Measurements from ENCODE around the gene EIF1AD. TPM values are rescaled to one million over a fixed set of nuclear protein-coding genes. Genes with fewer than 3 reads are reported as not detected.

Gene EIF1AD
- total and polyA plus RNA-seq, 9 of the 15 experiments (the other 6 are each of a cell fraction or from before 2014, with no cell fraction given) = 50.1 to 98.8 (median 58.7) TPM

GRCh38 chr11:66002648-66003225 is 780 bp upstream of the EIF1AD start:
- POLR2A ChIA-PET = interaction anchor here (0.6 to 1.5 kb wide), 10 partner anchors 11 to 291 kb away, joined by 3 to 9 read pairs (median 3); partner anchors contain the start of genes CCDC85B and KAT5
- Histone ChIP-seq H3K4me1 (replicated peaks in 1 of 2; ENCODE audit: control insufficient read depth in 2 of 2, insufficient read depth in 2 of 2, low read length in 2 of 2) (peaks cover 26 to 28% of the 10 kb centered on the region in 2 experiments; a peak in 4 of 5 replicates), H3K9me3 (replicated peaks; ENCODE audit: control insufficient read depth, insufficient read depth, low read depth, low read length) (no peaks in the 10 kb centered on the region), H3K4me3 (peak overlapping the region; percentile 95), H3K27me3 (ENCODE audit: control insufficient read depth in 2 of 2, insufficient read depth in 2 of 2, low read length in 2 of 2) (no peaks in the 10 kb centered on the region), H3K4me2 (ENCODE audit: insufficient read depth, low read length) (peak overlapping the region; percentile 100), H3K9me1 (ENCODE audit: control insufficient read depth, insufficient read depth, low read length) (no peaks in the 10 kb centered on the region), H2AFZ (ENCODE audit: low read depth, low read length) (peak overlapping the region; percentile 99), H3K27ac (ENCODE audit: extremely low read depth, low read depth, low read length) (peak overlapping the region; percentile 99), H4K20me1 (replicated peaks; ENCODE audit: control insufficient read depth, insufficient read depth, low read length) (peaks cover 3% of the 10 kb centered on the region; the same call in 1 of the 2 replicates), H3K79me2 (ENCODE audit: control insufficient read depth, insufficient read depth, low read length) (peaks cover 47% of the 10 kb centered on the region), H3K36me3 (ENCODE audit: control insufficient read depth, insufficient read depth, low read length) (peaks cover 56% of the 10 kb centered on the region), H3K9ac (ENCODE audit: insufficient read depth in 1 of 2, low read depth in 2 of 2, low read length in 2 of 2) (peak overlapping the region; percentile 98)
- peak in 3 of 4 experiments; percentile 84 to 93 (median 93) for DNase-seq (ENCODE audit: extremely low read depth in 1 of 4, low spot score in 3 of 4)
- BruUV-seq (replicated peaks) = no TSS peak
- WGBS (ENCODE audit: insufficient coverage, low coverage, missing lambda C conversion rate) = 0% methylated on average over 11 of the region's 40 CpGs
- intact Hi-C loops (cut with micrococcal nuclease) = loop anchor here (2.0 to 5.0 kb wide), 2 partner anchors 42 to 65 kb away; partner anchors contain the start of gene SART1
- ATAC-seq = peak; percentile 82
- no peak for FAIRE-seq
- in situ Hi-C loops (cut with MboI) = no loop called here
- CTCF ChIA-PET (ENCODE audit: low intra/inter-chr PET ratio) = interaction anchor here (0.7 kb wide), 1 partner anchor 464 kb away, joined by 3 read pairs; no protein-coding TSS in a partner anchor
- no peak for TF ChIP-seq BCL6 (CRISPR knock-in tag; IDR thresholded peaks at IDR 0.05)
- TF ChIP-seq ZBTB9 (CRISPR knock-in tag; IDR thresholded peaks at IDR 0.05) = no peak
- TF ChIP-seq FOXO4 (CRISPR knock-in tag; IDR thresholded peaks at IDR 0.05) = 0 out of 2 replicates have a peak, but pooled peaks have one; percentile 17
- TF ChIP-seq SAP30 (IDR thresholded peaks at IDR 0.05; ENCODE audit: borderline replicate concordance, insufficient read depth, low read depth, low read length, poor library complexity, severe bottlenecking) = peak; percentile 74
- TF ChIP-seq NRF1 (conservative IDR thresholded peaks at IDR 0.05 in 1 of 2, IDR thresholded peaks at IDR 0.05 in 1 of 2) = peak; percentile 56 to 65; a peak in 2 of 4 replicates
- no peak for TF ChIP-seq ZNF445 (CRISPR knock-in tag; IDR thresholded peaks at IDR 0.05; ENCODE audit: low read depth)
- TF ChIP-seq SAFB (IDR thresholded peaks at IDR 0.05; ENCODE audit: borderline replicate concordance, low read depth, low read length) = no peak
- TF ChIP-seq ETV5 (CRISPR knock-in tag; IDR thresholded peaks at IDR 0.05; ENCODE audit: low read depth) = no peak
- TF ChIP-seq RB1 (IDR thresholded peaks at IDR 0.05; ENCODE audit: low read depth) = peak; percentile 44; the same call in 1 of the 2 replicates
- TF ChIP-seq CTCF (IDR thresholded peaks at IDR 0.05 in 2 of 3, conservative IDR thresholded peaks at IDR 0.05 in 1 of 3; ENCODE audit: insufficient read depth in 2 of 3, low read depth in 1 of 3, low read length in 3 of 3) = peak in 1 of 3 experiments; percentile 17; a peak in 1 of 6 replicates
- no peak for TF ChIP-seq ARID3A (IDR thresholded peaks at IDR 0.05; ENCODE audit: borderline replicate concordance, low read depth, low read length)
- TF ChIP-seq TBL1XR1 (IDR thresholded peaks at IDR 0.05; ENCODE audit: low read length in 2 of 2) = no peak

Data from K562 (cell line).